Neuronal stem cell (in vitro differentiated cells): ENCODE data around the gene TRMT61A.

Source experiments
- DNase-seq: peaks from one replicate; pipeline ENCODE4 v3.0.0-alpha.2; 2013; ENCODE audit warnings: low spot score
- H2AFZ ChIP-seq: one replicate; pipeline ENCODE4 v1.6.1; 2013; ENCODE audit warnings: mild to moderate bottlenecking, low read length, inconsistent platforms
- H2AK5ac ChIP-seq: 2 replicates; pipeline ENCODE4 v1.6.1; 2013; ENCODE audit warnings: low read depth, mild to moderate bottlenecking, inconsistent platforms, low read length, moderate library complexity, mixed read lengths
- H2BK120ac ChIP-seq: 2 replicates; pipeline ENCODE4 v1.6.1; 2013; ENCODE audit warnings: low read depth, mild to moderate bottlenecking, inconsistent platforms, low read length, moderate library complexity, mixed read lengths
- H2BK12ac ChIP-seq: one replicate; pipeline ENCODE4 v1.6.1; 2013; ENCODE audit warnings: low read length, inconsistent platforms
- H2BK15ac ChIP-seq: 2 replicates; pipeline ENCODE4 v1.6.1; 2013; ENCODE audit warnings: mild to moderate bottlenecking, low read length, inconsistent platforms, mixed read lengths
- H2BK5ac ChIP-seq: one replicate; pipeline ENCODE4 v1.6.1; 2013; ENCODE audit warnings: inconsistent platforms, mild to moderate bottlenecking, low read length, moderate library complexity
- H3K14ac ChIP-seq: one replicate; pipeline ENCODE4 v1.6.1; 2013; ENCODE audit warnings: low read length, inconsistent platforms
- H3K18ac ChIP-seq: 2 replicates; pipeline ENCODE4 v1.6.1; 2013; ENCODE audit warnings: low read length, inconsistent platforms
- H3K23ac ChIP-seq: 2 replicates; pipeline ENCODE4 v1.6.1; 2013; ENCODE audit warnings: low read depth, mild to moderate bottlenecking, mixed read lengths, low read length, inconsistent platforms; ENCODE audit not compliant: poor library complexity
- H3K27ac ChIP-seq: replicated peaks from 3 replicates; pipeline ENCODE4 v1.5.1; 2013; ENCODE audit warnings: low read length, inconsistent platforms
- H3K27me3 ChIP-seq, 3 experiments: 2 replicates each; pipeline ENCODE4 v1.6.1; 2013; ENCODE audit warnings: low read length in 3 of 3, mild to moderate bottlenecking in 2 of 3, inconsistent platforms in 1 of 3, low read depth in 1 of 3, mixed read lengths in 1 of 3, moderate library complexity in 1 of 3; ENCODE audit not compliant: control insufficient read depth in 3 of 3, insufficient read depth in 3 of 3
- H3K36me3 ChIP-seq, 2 donors: replicated peaks in 1 of 2; 2 replicates each; pipeline ENCODE4 v1.6.1; 2013; ENCODE audit warnings: low read length in 2 of 2; ENCODE audit not compliant: control insufficient read depth in 2 of 2, insufficient read depth in 2 of 2
- H3K4ac ChIP-seq: 2 replicates; pipeline ENCODE4 v1.6.1; 2013; ENCODE audit warnings: inconsistent platforms, mild to moderate bottlenecking, low read length, moderate library complexity
- H3K4me1 ChIP-seq, 2 donors: 1 replicate in 1 of 2; 2 replicates in 1 of 2; pipeline ENCODE4 v1.6.1; 2013; ENCODE audit warnings: low read length in 2 of 2, low read depth in 1 of 2; ENCODE audit not compliant: control insufficient read depth in 2 of 2, insufficient read depth in 1 of 2
- H3K4me2 ChIP-seq: one replicate; pipeline ENCODE4 v1.6.1; 2013; ENCODE audit warnings: mild to moderate bottlenecking, low read length, inconsistent platforms; ENCODE audit not compliant: insufficient read depth, poor library complexity, severe bottlenecking
- H3K4me3 ChIP-seq, 2 donors: 2 replicates each; pipeline ENCODE4 v1.5.1; 2013; ENCODE audit warnings: low read length in 2 of 2, mild to moderate bottlenecking in 2 of 2, inconsistent platforms in 1 of 2, moderate library complexity in 1 of 2
- H3K79me1 ChIP-seq: one replicate; pipeline ENCODE4 v1.6.1; 2013; ENCODE audit warnings: low read depth, mild to moderate bottlenecking, inconsistent platforms, low read length, moderate library complexity
- H3K9ac ChIP-seq: one replicate; pipeline ENCODE4 v1.6.1; 2013; ENCODE audit warnings: mild to moderate bottlenecking, low read depth, low read length, inconsistent platforms; ENCODE audit not compliant: poor library complexity
- H3K9me3 ChIP-seq, 2 donors: replicated peaks in 1 of 2; 2 replicates each; pipeline versions ENCODE3 to v1.6.1; 2013; ENCODE audit warnings: low read length in 2 of 2, mild to moderate bottlenecking in 2 of 2, inconsistent platforms in 1 of 2, low read depth in 1 of 2, mixed read lengths in 1 of 2, moderate library complexity in 1 of 2; ENCODE audit not compliant: control insufficient read depth in 2 of 2, insufficient read depth in 1 of 2
- H4K8ac ChIP-seq: one replicate; pipeline ENCODE4 v1.6.1; 2013; ENCODE audit warnings: low read depth, mild to moderate bottlenecking, inconsistent platforms, low read length, moderate library complexity
- H4K91ac ChIP-seq: one replicate; pipeline ENCODE4 v1.6.1; 2013; ENCODE audit warnings: low read length, low read depth, mild to moderate bottlenecking, inconsistent platforms; ENCODE audit not compliant: poor library complexity
- WGBS, 2 donors: extraction: QIAGEN DNeasy Blood & Tissue Kit; methylation state at CpG; one replicate each; pipeline ENCODE4 v1.1.7; 2013; ENCODE audit warnings: missing lambda C conversion rate in 2 of 2, mixed read lengths in 1 of 2; ENCODE audit not compliant: insufficient read length in 2 of 2, insufficient replicate concordance in 1 of 2; ENCODE audit errors: extremely low coverage in 2 of 2; 5-methylcytosine and 5-hydroxymethylcytosine counted together

Gene TRMT61A

GRCh38 chr14:103556946-103557758 is 28.2 kb downstream of the TRMT61A start:
- WGBS, 2 donors, result no CpG with 5 or more reads among the region's 15 CpGs
- H3K27me3 ChIP-seq, result no peaks in the 10 kb centered on the region
- H3K9ac ChIP-seq, result no peak overlapping the region
- H4K91ac ChIP-seq, result no peak overlapping the region
- no peak overlapping the region for H2BK120ac ChIP-seq
- no peaks in the 10 kb centered on the region for H3K9me3 ChIP-seq
- H3K23ac ChIP-seq, result no peak overlapping the region
- H3K27ac ChIP-seq, result no peak overlapping the region
- H4K8ac ChIP-seq, result no peak overlapping the region
- H2BK5ac ChIP-seq, result no peak overlapping the region
- no peak overlapping the region for H2AFZ ChIP-seq
- no peak for DNase-seq
- no peak overlapping the region for H2BK12ac ChIP-seq
- H3K18ac ChIP-seq, result no peak overlapping the region
- no peak overlapping the region for H2BK15ac ChIP-seq
- no peak overlapping the region for H3K4ac ChIP-seq
- H2AK5ac ChIP-seq, result no peak overlapping the region
- H3K4me3 ChIP-seq, result no peak overlapping the region
- peaks cover 5 to 12% of the 10 kb centered on the region in 2 donors for H3K4me1 ChIP-seq
- no peak overlapping the region for H3K14ac ChIP-seq
- peaks cover 12% of the 10 kb centered on the region for H3K79me1 ChIP-seq
- H3K4me2 ChIP-seq, result no peak overlapping the region
- peaks cover 8 to 51% of the 10 kb centered on the region in 2 donors for H3K36me3 ChIP-seq

GRCh38 chr14:103558071-103558882 is 29.3 kb downstream of the TRMT61A start:
- H3K36me3 ChIP-seq, result peaks cover 8 to 51% of the 10 kb centered on the region in 2 donors
- H3K9ac ChIP-seq, result no peak overlapping the region
- no peaks in the 10 kb centered on the region for H3K27me3 ChIP-seq
- no peak overlapping the region for H4K91ac ChIP-seq
- H3K4me2 ChIP-seq, result no peak overlapping the region
- no peak overlapping the region for H2AFZ ChIP-seq
- peaks cover 16% of the 10 kb centered on the region for H3K79me1 ChIP-seq
- H3K14ac ChIP-seq, result no peak overlapping the region
- H3K18ac ChIP-seq, result no peak overlapping the region
- no peak overlapping the region for H2AK5ac ChIP-seq
- no peak overlapping the region for H2BK12ac ChIP-seq
- no peaks in the 10 kb centered on the region for H3K9me3 ChIP-seq
- H4K8ac ChIP-seq, result no peak overlapping the region
- no peak overlapping the region for H3K23ac ChIP-seq
- no peak overlapping the region for H3K27ac ChIP-seq
- H3K4me1 ChIP-seq, result peaks cover 5 to 14% of the 10 kb centered on the region in 2 donors
- no peak overlapping the region for H2BK15ac ChIP-seq
- H2BK120ac ChIP-seq, result no peak overlapping the region
- H3K4me3 ChIP-seq, result no peak overlapping the region
- WGBS, 2 donors, result no CpG with 5 or more reads among the region's 16 CpGs
- H2BK5ac ChIP-seq, result no peak overlapping the region
- H3K4ac ChIP-seq, result no peak overlapping the region
- no peak for DNase-seq

- Histone ChIP-seq H2BK5ac (no peak overlapping the region), H3K4me2 (no peak overlapping the region), H3K4me3 (no peak overlapping the region), H3K36me3 (peaks cover 8 to 51% of the 10 kb centered on the region in 2 donors), H4K8ac (no peak overlapping the region), H3K27ac (no peak overlapping the region), H3K14ac (no peak overlapping the region), H2AFZ (no peak overlapping the region), H3K27me3 (no peaks in the 10 kb centered on the region), H2BK12ac (no peak overlapping the region), H3K4me1 (peaks cover 8 to 14% of the 10 kb centered on the region in 2 donors), H2BK120ac (no peak overlapping the region), H3K9ac (no peak overlapping the region), H2AK5ac (no peak overlapping the region), H3K18ac (no peak overlapping the region), H2BK15ac (no peak overlapping the region), H3K79me1 (peaks cover 16% of the 10 kb centered on the region), H3K4ac (no peak overlapping the region), H3K23ac (no peak overlapping the region), H4K91ac (no peak overlapping the region), H3K9me3 (no peaks in the 10 kb centered on the region)
- no CpG with 5 or more reads among the region's 9 CpGs for WGBS, 2 donors
- no peak for DNase-seq
These were observed 30.8 kb downstream of the TRMT61A start for GRCh38 chr14:103559766-103560165.

GRCh38 chr14:103560691-103561090 is 31.7 kb downstream of the TRMT61A start:
- Histone ChIP-seq H3K4me1 (peaks cover 8 to 14% of the 10 kb centered on the region in 2 donors), H2AK5ac (no peak overlapping the region), H3K23ac (no peak overlapping the region), H3K9me3 (no peaks in the 10 kb centered on the region), H3K36me3 (peaks cover 8 to 49% of the 10 kb centered on the region in 2 donors), H4K91ac (no peak overlapping the region), H2BK120ac (no peak overlapping the region), H2BK12ac (no peak overlapping the region), H4K8ac (no peak overlapping the region), H2BK15ac (no peak overlapping the region), H2BK5ac (no peak overlapping the region), H2AFZ (no peak overlapping the region), H3K27me3 (no peaks in the 10 kb centered on the region), H3K4me3 (peak overlapping the region in 1 of 2 donors; percentile 97), H3K4ac (no peak overlapping the region), H3K9ac (no peak overlapping the region), H3K4me2 (no peak overlapping the region), H3K18ac (no peak overlapping the region), H3K79me1 (peaks cover 16% of the 10 kb centered on the region), H3K14ac (no peak overlapping the region), H3K27ac (no peak overlapping the region)
- no CpG with 5 or more reads among the region's 8 CpGs for WGBS, 2 donors
- DNase-seq, result no peak
